GM19099 (cell line): ENCODE measurements around the gene SLC30A10.

Experiments
- POLR2A ChIP-seq: IDR thresholded peaks from 3 replicates; pipeline ENCODE4 v1.6.1; 2011; ENCODE audit warnings: low read depth; ENCODE audit not compliant: insufficient read length; ENCODE audit errors: extremely low read depth

The SLC30A10 gene

DNA sequence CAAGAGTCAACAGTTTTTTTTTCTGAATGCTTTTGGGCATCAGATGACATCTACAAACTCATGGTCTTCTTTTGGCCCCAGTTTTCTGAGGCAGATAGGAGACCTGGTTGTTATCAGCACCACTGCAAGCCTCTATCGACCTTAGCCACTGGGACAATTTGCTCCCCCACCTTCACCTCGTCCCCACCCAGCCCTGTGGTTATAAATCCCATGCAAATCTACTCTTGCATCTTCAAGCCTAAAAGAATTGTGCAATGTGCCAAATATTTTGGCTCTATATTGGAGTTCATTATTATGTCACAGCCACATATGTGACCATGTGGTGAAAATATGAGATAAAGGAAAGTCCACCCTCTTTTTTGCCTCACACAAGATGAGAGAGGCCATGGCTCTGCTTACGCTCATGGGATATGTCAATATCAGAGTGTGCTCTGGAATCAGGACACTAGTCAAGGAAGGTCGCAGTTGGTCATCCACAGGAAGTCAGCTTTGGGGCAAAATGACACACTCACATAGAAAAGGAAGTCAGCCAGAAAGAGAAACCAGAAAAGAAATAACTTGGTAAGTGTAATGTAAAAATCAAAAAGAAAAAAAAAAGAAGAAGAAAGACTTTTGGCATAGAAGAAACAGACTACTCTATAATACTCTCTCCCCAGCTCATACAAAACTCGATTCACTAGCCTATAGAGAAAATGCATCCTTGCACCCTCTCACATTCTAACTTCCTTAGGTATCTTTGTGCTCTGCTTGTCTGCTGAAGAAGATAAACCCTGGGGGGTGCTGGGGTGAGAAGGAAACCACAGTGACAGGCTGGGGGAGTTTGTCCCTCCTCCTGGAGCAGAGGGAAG is 21.2 kb downstream of the SLC30A10 start:
- TF ChIP-seq POLR2A: no peak

DNA sequence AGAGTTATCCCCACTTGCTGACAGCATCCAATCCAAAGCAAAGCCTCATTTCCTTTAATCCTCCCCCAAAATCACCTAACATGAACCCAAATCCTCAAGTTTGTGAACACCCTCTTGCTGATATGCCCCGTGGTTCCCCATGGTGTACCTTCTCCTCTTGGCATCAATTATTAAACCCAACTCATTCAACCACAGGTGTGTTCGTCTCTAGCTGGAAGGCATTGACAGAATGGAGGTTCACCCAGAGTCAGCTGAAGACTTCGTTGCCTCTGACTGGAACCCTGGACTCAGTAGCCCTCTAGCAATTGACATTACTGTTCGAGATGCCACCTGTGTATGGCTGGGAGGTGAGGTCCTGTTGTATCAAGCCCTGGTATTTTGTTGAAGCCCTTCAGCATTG is 22.8 kb downstream of the SLC30A10 start:
- TF ChIP-seq POLR2A: no peak

DNA sequence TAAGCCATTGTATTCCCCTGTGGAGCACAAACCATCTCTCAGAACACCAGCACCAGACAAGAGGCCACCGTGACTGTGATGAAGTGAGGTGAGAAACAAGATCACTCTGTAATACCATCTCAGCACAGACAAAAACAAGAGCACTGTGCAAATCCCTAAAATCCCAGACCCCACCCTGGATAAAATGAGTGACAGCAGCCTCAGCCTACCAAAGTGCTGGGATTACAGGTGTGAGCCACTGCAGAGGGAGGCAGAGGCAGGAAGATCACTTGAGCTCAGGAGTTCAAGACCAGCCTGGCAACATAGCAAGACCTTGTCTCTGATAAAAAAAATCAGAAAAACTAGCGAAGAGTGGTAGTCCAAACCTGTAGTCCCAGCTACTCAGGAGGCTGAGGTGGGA is 23.4 kb downstream of the SLC30A10 start:
- no peak for TF ChIP-seq POLR2A

- no peak for TF ChIP-seq POLR2A
Measured at GRCh38 chr1:219903353-219903871, 24.9 kb downstream of the SLC30A10 start.

GRCh38 chr1:219902951-219903350 is 25.4 kb downstream of the SLC30A10 start:
- no peak for TF ChIP-seq POLR2A

- TF ChIP-seq POLR2A: no peak
Measured at GRCh38 chr1:219900882-219901281, 27.5 kb downstream of the SLC30A10 start.

DNA sequence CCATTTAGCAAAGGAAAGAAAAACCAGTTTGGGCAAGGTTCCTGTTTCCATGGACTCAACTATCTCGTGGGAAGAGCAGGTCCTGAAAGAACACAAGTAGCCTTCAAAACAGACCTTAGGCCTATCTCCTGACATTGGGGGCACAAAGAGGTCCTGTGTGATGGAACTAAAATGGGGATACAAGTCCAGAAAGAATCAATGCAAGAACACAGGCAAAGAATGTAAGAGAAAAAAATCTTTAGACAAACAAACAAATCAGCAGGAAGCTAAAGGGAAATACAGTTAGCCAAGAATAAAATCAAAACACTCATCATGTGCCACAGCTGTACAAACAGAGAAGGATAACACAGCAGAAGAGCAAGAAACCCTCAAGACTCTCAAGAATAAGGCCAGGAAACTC is 28.2 kb downstream of the SLC30A10 start:
- TF ChIP-seq POLR2A: no peak

DNA sequence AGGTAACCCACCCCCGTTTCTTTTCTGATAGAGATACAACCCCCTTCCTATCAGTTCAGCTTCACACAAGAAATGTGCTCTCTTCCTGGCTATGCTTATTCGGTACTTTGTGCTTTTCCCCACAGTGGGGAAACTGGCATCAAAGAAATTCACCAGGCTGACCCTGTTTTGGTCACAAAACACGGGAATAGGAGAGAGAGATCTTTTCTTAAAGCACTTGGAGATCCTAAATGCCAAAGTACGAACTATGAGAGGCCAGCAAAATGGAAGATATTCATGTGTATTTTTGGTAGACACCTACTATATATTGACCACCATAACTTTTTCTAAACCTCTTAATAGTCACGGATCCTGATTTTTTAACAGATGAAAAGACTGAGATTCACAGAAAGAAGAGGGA is 30.0 kb downstream of the SLC30A10 start:
- TF ChIP-seq POLR2A: no peak

- TF ChIP-seq POLR2A: no peak
Measured at GRCh38 chr1:219897914-219898313, 30.4 kb downstream of the SLC30A10 start.

GRCh38 chr1:219885680-219886079 is 42.7 kb downstream of the SLC30A10 start:
- no peak for TF ChIP-seq POLR2A

GRCh38 chr1:219883400-219884332 is 44.7 kb downstream of the SLC30A10 start:
- TF ChIP-seq POLR2A: no peak

- no peak for TF ChIP-seq POLR2A
Measured at GRCh38 chr1:219882755-219883154, 45.6 kb downstream of the SLC30A10 start.

GRCh38 chr1:219882096-219882495 is 46.3 kb downstream of the SLC30A10 start:
- no peak for TF ChIP-seq POLR2A

DNA sequence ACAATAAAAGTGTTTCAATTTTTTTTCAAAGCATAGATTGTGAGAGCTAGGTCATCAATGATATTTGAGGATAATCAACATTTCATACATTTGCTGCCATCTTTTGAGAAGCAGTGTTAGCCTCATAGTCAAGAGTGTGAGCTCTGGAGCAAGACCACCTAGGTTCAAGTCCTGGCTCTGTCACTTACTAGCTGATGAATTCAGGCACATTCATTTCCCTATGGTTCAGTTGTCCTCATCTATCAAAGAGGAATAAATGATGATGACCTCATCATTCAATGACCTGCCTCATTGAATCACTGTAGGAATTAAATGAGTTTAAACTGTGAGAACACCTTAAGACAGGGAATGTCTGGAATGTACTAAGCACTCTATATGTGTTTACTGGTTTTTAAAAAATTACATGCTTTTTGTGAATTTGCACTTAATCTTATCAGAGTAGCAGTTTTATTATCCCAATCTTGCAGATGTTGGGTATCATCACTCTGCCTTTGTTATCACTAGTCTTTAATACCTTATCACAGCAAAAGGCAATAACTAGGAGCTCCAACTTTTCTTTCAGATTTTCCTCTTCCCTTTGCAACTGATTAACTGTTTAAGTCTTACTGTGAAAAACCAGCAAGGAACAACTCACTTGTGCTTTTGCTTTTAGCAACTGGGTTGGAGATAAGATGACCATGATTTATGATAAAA is 47.4 kb downstream of the SLC30A10 start:
- no peak for TF ChIP-seq POLR2A

- no peak for TF ChIP-seq POLR2A
Measured at GRCh38 chr1:219876798-219877209, 51.6 kb downstream of the SLC30A10 start.
